PFSK-1 (cell line): ENCODE measurements around the gene TP53RK.

Experiments used
- FOXP2 ChIP-seq: optimal IDR thresholded peaks from 2 replicates; pipeline ENCODE3; 2011; ENCODE audit warnings: borderline replicate concordance, control low read depth, inconsistent platforms; ENCODE audit not compliant: insufficient read depth; ENCODE audit errors: extremely low read length, extremely low read depth
- POLR2AphosphoS5 ChIP-seq: IDR thresholded peaks from 2 replicates; pipeline ENCODE4 v1.6.1; 2012; ENCODE audit warnings: low read depth, mild to moderate bottlenecking, control low read depth, low read length, moderate library complexity
- REST ChIP-seq, 2 experiments: IDR thresholded peaks; 2 replicates each; pipeline versions ENCODE4 v1.6.1 to v1.8.0; 2011 to 2012; ENCODE audit warnings: low read depth in 2 of 2, low read length in 2 of 2, control low read depth in 1 of 2, inconsistent platforms in 1 of 2, mild to moderate bottlenecking in 1 of 2, moderate library complexity in 1 of 2; ENCODE audit not compliant: insufficient read depth in 1 of 2
- SIN3A ChIP-seq: IDR thresholded peaks from 2 replicates; pipeline ENCODE4 v1.6.1; 2012; ENCODE audit warnings: mild to moderate bottlenecking, low read length, moderate library complexity, borderline replicate concordance; ENCODE audit not compliant: insufficient read depth
- TAF1 ChIP-seq: IDR thresholded peaks from 2 replicates; pipeline ENCODE4 v1.6.1; 2012; ENCODE audit warnings: low read length, control low read depth, borderline replicate concordance; ENCODE audit not compliant: insufficient read depth

TP53RK gene

DNA sequence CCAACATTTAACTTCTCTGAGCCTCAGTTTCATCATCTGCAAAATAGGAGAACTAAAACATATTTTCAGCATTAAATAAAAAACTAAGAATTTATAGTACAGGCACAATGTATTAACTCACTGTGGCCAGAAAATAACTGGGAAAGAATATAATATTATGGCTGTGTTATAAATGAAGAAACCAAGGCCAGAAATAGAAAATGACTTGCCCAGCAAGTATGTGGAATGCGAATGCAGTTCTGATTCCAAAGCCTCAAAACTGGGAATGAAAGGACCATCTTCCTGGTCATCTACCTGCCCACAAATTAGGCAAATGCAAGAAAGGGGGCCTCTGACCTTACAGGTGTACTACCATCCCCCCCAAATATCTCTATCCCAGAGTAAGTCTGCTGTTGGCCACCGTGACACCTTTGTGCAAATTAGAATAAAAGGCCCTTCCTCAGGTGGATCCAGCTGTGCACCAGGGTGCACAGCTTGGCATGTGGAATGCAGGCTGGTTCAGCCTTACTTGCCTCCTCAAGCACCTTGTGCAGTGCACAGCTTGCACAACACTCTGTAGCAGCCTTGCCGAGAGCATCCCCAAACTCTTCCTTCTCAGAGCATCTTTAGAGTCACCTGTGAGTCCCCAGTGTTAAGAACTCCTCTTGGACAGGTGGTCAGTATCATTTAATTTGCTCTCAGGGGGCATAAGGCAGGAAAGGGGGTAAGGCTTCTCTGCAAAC is 42.4 kb downstream of the TP53RK start:
- TF ChIP-seq TAF1 (no peak), FOXP2 (no peak), SIN3A (no peak), REST (IDR thresholded peaks at IDR 0.05; ENCODE audit: insufficient read depth in 1 of 2, low read depth in 2 of 2, low read length in 2 of 2) (no peak), POLR2AphosphoS5 (no peak)

DNA sequence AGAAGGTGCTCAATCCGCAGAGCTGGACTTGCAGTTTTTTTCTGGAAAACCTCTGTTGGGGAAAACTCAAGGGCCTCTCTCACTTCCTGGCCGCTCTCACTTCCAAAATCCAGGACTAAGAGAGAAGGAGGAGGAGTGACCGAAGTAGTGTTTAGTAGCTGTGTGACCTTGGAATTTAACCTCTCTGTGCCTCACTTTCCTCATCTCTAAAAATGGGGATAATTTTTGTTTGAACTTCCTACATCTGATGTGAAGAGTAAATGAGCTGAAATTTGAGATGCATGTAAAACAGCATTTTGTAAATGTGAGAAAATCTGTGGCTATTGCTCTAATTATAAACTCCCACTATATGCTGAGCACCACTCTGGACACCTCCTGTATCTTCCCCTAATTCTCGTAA is 43.1 kb downstream of the TP53RK start:
- TF ChIP-seq SIN3A: no peak

GRCh38 chr20:46644733-46645132 is 44.5 kb downstream of the TP53RK start:
- no peak for TF ChIP-seq POLR2AphosphoS5
- TF ChIP-seq SIN3A: no peak
- no peak for TF ChIP-seq TAF1
- no peak for TF ChIP-seq REST (IDR thresholded peaks at IDR 0.05; ENCODE audit: insufficient read depth in 1 of 2, low read depth in 2 of 2, low read length in 2 of 2)
- TF ChIP-seq FOXP2: no peak

- TF ChIP-seq REST (IDR thresholded peaks at IDR 0.05; ENCODE audit: insufficient read depth in 1 of 2, low read depth in 2 of 2, low read length in 2 of 2) (no peak), FOXP2 (no peak), TAF1 (no peak), POLR2AphosphoS5 (no peak), SIN3A (no peak)
Observed at GRCh38 chr20:46644160-46644559, 45.1 kb downstream of the TP53RK start.

DNA sequence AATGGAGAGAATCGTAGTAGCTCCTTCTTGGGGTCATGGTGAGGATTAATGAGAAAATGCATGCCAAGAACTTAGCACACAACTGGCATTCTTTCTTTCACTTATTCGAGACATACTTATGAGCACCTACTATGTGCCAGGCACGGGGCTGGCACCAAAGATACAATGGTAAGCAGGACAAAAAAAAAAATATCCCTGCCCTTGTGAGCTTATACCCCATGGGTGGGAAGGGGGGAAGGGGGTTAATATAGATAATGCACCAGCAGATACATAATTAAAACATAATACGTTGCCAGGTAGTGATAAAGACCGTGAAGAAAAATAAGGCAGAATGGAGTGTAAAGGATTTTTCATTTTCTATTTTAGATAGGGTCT is 46.3 kb downstream of the TP53RK start:
- TF ChIP-seq POLR2AphosphoS5 (no peak), FOXP2 (no peak), REST (IDR thresholded peaks at IDR 0.05; ENCODE audit: insufficient read depth in 1 of 2, low read depth in 2 of 2, low read length in 2 of 2) (no peak), SIN3A (no peak), TAF1 (no peak)
